NB4 (cell line): ENCODE results near the gene AK8.

Source experiments
- DNase-seq: peaks from one replicate; pipeline ENCODE4 v3.0.0; 2010; ENCODE audit warnings: low read depth
- H3K4me3 ChIP-seq: one replicate; pipeline ENCODE4 v1.5.1; 2011; ENCODE audit warnings: mild to moderate bottlenecking, low read depth, low read length, moderate library complexity
- MAX ChIP-seq: IDR thresholded peaks from 2 replicates; pipeline ENCODE4 v1.6.1; 2011; ENCODE audit warnings: low read depth, low read length
- MYC ChIP-seq: IDR thresholded peaks from 2 replicates; pipeline ENCODE4 v1.6.1; 2011; ENCODE audit warnings: low read depth, low read length
- POLR2A ChIP-seq: IDR thresholded peaks from 2 replicates; pipeline ENCODE4 v1.6.1; 2011; ENCODE audit warnings: mild to moderate bottlenecking; ENCODE audit not compliant: insufficient read length; ENCODE audit errors: extremely low read depth
- TF ChIP-seq, protein P1 (sequence below): IDR thresholded peaks from one replicate; pipeline ENCODE4 v1.5.1; 2012; ENCODE audit warnings: low read depth, low read length

Gene AK8

GRCh38 chr9:132894346-132894745, 16.3 kb upstream of the AK8 start:
- TF ChIP-seq MAX = no peak
- no peak for TF ChIP-seq POLR2A
- no peak for TF ChIP-seq MYC
- TF ChIP-seq, protein P1, sequence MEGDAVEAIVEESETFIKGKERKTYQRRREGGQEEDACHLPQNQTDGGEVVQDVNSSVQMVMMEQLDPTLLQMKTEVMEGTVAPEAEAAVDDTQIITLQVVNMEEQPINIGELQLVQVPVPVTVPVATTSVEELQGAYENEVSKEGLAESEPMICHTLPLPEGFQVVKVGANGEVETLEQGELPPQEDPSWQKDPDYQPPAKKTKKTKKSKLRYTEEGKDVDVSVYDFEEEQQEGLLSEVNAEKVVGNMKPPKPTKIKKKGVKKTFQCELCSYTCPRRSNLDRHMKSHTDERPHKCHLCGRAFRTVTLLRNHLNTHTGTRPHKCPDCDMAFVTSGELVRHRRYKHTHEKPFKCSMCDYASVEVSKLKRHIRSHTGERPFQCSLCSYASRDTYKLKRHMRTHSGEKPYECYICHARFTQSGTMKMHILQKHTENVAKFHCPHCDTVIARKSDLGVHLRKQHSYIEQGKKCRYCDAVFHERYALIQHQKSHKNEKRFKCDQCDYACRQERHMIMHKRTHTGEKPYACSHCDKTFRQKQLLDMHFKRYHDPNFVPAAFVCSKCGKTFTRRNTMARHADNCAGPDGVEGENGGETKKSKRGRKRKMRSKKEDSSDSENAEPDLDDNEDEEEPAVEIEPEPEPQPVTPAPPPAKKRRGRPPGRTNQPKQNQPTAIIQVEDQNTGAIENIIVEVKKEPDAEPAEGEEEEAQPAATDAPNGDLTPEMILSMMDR = no peak
- DNase-seq = no peak
- no peak overlapping the region for H3K4me3 ChIP-seq

DNA sequence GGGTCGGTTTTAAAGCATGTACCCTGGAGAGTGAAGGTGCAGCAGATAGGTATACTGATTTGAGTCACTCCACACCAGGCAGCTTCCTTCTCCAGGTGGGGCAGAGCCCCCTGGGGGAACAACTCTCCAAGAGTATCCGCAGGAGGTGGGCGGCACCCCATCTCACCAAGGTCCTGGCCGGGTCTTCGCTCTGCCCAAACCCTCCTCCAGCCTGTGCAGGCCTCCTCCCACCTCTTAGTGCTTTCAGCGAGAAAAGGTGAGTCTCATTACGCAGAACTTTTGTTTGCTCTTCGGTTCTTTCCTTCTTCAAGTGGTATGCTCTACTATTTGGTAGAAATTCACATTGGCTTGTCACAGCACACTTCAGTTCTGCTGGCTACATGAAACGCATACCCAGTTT, 14.3 kb upstream of the AK8 start:
- DNase-seq = no peak
- TF ChIP-seq POLR2A (no peak), MYC (no peak), MAX (no peak)
- TF ChIP-seq, protein P1 = no peak
- H3K4me3 ChIP-seq = no peak overlapping the region

DNA sequence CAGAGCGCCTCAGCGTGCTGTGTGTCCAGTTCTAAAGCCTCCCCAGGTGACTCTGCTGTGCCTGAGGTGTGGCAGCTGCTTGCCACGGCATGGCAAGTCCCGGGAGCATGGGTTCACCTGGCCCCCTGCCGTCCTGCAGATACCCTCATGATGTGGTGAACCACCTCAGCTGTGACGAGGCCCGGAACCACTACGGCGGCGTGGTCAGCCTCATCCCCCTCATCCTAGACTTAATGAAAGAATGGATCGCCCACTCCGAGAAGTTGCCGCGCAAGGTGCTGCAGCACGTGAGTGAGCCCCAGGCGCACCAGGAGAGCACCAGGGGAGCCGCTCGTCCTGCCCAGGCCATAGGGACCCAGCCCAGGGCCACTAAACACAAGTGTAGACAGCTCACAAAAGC, 10.1 kb upstream of the AK8 start:
- DNase-seq = no peak
- TF ChIP-seq, protein P1 = no peak
- TF ChIP-seq POLR2A = no peak
- no peak for TF ChIP-seq MAX
- TF ChIP-seq MYC = no peak
- no peak overlapping the region for H3K4me3 ChIP-seq

- DNase-seq = peak; percentile 21
- TF ChIP-seq MYC = no peak
- TF ChIP-seq, protein P1 = no peak
- no peak for TF ChIP-seq MAX
- no peak for TF ChIP-seq POLR2A
- H3K4me3 ChIP-seq = no peak overlapping the region
Observed at GRCh38 chr9:132887181-132888120, 9.4 kb upstream of the AK8 start.

DNA sequence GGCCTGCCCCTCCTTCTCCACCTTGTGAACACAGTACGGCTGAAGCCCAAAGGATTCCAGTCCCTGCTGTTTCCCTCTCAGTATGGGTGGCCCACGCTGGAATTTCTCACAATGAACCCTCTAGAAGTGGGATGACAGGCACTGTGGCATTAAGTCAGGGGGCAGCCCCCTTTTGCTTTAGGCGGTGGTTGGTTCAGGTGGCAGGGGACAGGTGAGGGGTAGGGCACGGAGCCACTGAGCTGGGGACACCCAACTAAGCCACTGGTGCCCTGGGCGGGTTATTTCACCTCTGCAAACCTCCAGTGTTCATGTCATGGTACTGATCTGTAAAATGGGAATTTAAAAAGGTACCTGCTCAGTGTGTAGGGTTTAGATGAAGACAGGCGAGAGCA, 8.2 kb upstream of the AK8 start:
- no peak for DNase-seq
- TF ChIP-seq POLR2A (no peak), MYC (no peak), MAX (no peak)
- TF ChIP-seq, protein P1 = no peak
- H3K4me3 ChIP-seq = no peak overlapping the region
